Sigmoid colon (tissue), 4 donors: ENCODE results near the gene PYDC1.

ENCODE experiments used
- POLR2AphosphoS5 ChIP-seq, 4 donors: sonication (generic); formaldehyde crosslinking; IDR thresholded peaks; one replicate each; pipeline ENCODE4 v1.6.1; 2017; ENCODE audit warnings: antibody characterized with exemption in 4 of 4
- TF ChIP-seq, protein P1 (sequence below), 4 experiments: fragments of 450-650 bp in 3 of 4; fragments of 200-600 bp in 1 of 4; IDR thresholded peaks; one replicate each; pipeline ENCODE4 v1.5.1; 2016 to 2019; ENCODE audit warnings: antibody characterized with exemption in 4 of 4, mild to moderate bottlenecking in 3 of 4, moderate library complexity in 2 of 4

DNA sequence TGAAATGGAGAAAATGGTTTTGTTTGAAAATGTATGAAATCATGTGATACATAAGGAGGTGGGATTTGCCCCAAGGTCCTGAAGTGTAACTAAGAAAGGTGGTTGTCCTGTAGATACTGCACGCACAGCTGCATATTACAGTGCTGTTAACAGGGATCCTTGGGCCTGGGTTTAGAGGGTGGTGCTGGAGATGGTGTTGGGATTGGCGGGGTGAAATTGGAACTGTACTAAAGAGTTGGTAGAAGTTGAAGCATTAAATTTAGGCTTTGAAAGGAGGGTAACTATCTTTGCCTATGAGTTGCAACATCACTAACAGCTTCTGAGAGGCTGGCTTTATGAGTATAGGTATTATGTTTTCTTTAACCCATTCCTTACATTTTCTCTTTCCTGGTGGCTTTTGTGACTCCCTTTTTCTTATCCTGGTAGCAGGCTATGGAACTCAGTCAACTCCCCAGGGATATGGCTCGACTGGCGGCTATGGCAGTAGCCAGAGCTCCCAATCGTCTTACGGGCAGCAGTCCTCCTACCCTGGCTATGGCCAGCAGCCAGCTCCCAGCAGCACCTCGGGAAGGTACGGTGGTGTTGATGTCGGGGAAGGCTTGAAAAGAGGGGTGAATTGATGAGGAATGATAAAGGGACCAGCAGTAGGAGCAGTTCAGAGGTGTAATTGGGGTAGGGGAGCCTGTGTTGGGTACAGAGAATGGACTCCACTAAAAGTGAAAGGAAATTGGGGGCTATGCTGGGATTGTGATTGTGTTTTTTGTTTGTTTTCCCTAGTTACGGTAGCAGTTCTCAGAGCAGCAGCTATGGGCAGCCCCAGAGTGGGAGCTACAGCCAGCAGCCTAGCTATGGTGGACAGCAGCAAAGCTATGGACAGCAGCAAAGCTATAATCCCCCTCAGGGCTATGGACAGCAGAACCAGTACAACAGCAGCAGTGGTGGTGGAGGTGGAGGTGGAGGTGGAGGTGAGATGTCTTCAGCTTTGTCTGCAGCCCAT is 33.2 kb downstream of the PYDC1 start:
- no peak for TF ChIP-seq POLR2AphosphoS5 (IDR thresholded peaks at IDR 0.05)
- TF ChIP-seq, protein P1, sequence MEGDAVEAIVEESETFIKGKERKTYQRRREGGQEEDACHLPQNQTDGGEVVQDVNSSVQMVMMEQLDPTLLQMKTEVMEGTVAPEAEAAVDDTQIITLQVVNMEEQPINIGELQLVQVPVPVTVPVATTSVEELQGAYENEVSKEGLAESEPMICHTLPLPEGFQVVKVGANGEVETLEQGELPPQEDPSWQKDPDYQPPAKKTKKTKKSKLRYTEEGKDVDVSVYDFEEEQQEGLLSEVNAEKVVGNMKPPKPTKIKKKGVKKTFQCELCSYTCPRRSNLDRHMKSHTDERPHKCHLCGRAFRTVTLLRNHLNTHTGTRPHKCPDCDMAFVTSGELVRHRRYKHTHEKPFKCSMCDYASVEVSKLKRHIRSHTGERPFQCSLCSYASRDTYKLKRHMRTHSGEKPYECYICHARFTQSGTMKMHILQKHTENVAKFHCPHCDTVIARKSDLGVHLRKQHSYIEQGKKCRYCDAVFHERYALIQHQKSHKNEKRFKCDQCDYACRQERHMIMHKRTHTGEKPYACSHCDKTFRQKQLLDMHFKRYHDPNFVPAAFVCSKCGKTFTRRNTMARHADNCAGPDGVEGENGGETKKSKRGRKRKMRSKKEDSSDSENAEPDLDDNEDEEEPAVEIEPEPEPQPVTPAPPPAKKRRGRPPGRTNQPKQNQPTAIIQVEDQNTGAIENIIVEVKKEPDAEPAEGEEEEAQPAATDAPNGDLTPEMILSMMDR (IDR thresholded peaks at IDR 0.05) = no peak
